ENCODE measurements around the gene UNC13B. TPM values are rescaled to one million over a fixed set of nuclear protein-coding genes. Genes with fewer than 3 reads are reported as not detected.
A peak's percentile ranks its signal among the peaks of the same experiment; 100 is the strongest.

Gene UNC13B
- total and polyA plus RNA-seq, 2 of the 8 experiments (the other 6 are each of a cell fraction or from before 2014, with no cell fraction given): 23.1 to 51.7 TPM

- Histone ChIP-seq H2BK5ac (ENCODE audit: low read depth, low read length) (no peak overlapping the region), H2BK120ac (replicated peaks; ENCODE audit: low read depth, low read length) (no peak overlapping the region), H3K9me3 (ENCODE audit: insufficient read depth in 2 of 2, low read depth in 1 of 2, low read length in 1 of 2) (no peaks in the 10 kb centered on the region), H3K4me2 (ENCODE audit: insufficient read depth in 1 of 2, low read depth in 2 of 2, low read length in 2 of 2) (peak overlapping the region in 1 of 2 experiments; percentile 64; a peak in 1 of 4 replicates), H3K23me2 (ENCODE audit: low read depth, low read length) (peaks cover 23% of the 10 kb centered on the region), H2AFZ (ENCODE audit: low read length) (no peak overlapping the region), H2AK5ac (ENCODE audit: low read depth, low read length) (no peak overlapping the region), H3K4me3 (ENCODE audit: extremely low read depth in 1 of 4, insufficient read depth in 2 of 4, low read depth in 3 of 4, low read length in 4 of 4) (peak overlapping the region in 1 of 4 experiments; percentile 38; a peak in 3 of 8 replicates), H3K56ac (replicated peaks; ENCODE audit: insufficient read length, low read depth, low read length) (no peak overlapping the region), H3K79me1 (ENCODE audit: low read depth, low read length) (no peaks in the 10 kb centered on the region), H3K36me3 (ENCODE audit: control insufficient read depth in 2 of 4, insufficient read depth in 4 of 4, low read length in 3 of 4) (peaks cover 0 to 2% (median 0%) of the 10 kb centered on the region in 4 experiments; a peak in 1 of 8 replicates), H3K14ac (ENCODE audit: insufficient read length) (no peak overlapping the region), H3K27ac (ENCODE audit: low read depth, low read length) (no peak overlapping the region), H4K20me1 (replicated peaks in 1 of 2; ENCODE audit: control insufficient read depth in 1 of 2, insufficient read depth in 2 of 2, low read length in 2 of 2) (peaks cover 4 to 5% of the 10 kb centered on the region in 2 experiments), H2BK12ac (ENCODE audit: low read depth, low read length) (peak overlapping the region; percentile 64; the same call in 1 of the 2 replicates), H2BK20ac (ENCODE audit: low read length) (no peak overlapping the region), H4K5ac (ENCODE audit: insufficient read length, low read depth, low read length) (no peak overlapping the region), H2BK15ac (ENCODE audit: low read length) (no peak overlapping the region), H3K4ac (replicated peaks; ENCODE audit: insufficient read length, low read depth, low read length) (no peak overlapping the region), H4K91ac (replicated peaks; ENCODE audit: insufficient read length, low read length) (no peak overlapping the region), H3K18ac (ENCODE audit: extremely low read depth, low read length) (no peak overlapping the region), H3K4me1 (replicated peaks in 1 of 4; ENCODE audit: control insufficient read depth in 3 of 4, insufficient read depth in 4 of 4, low read length in 3 of 4) (peaks cover 4 to 25% (median 11%) of the 10 kb centered on the region in 4 experiments; a peak in 6 of 7 replicates), H3K79me2 (ENCODE audit: control insufficient read depth in 1 of 2, insufficient read depth in 2 of 2, low read length in 2 of 2) (no peaks in the 10 kb centered on the region; a peak in 1 of 4 replicates), H3K27me3 (replicated peaks in 1 of 4; ENCODE audit: control insufficient read depth in 3 of 4, extremely low read depth in 1 of 4, insufficient read depth in 3 of 4, low read length in 3 of 4) (no peaks in the 10 kb centered on the region), H3K9ac (replicated peaks in 1 of 4; ENCODE audit: extremely low read depth in 1 of 4, low read depth in 3 of 4, low read length in 3 of 4) (no peak overlapping the region), H4K8ac (ENCODE audit: extremely low read depth, insufficient read depth, low read length) (no peak overlapping the region), H3K23ac (ENCODE audit: insufficient read length) (no peak overlapping the region)
- DNase-seq (ENCODE audit: low read depth in 1 of 2, low spot score in 2 of 2) (no peak), FAIRE-seq (no peak)
- POLR2A ChIA-PET (ENCODE audit: partially characterized antibody): interaction anchor here (0.8 to 10.3 kb wide), 4 partner anchors 12 to 123 kb away, joined by 3 to 151 read pairs (median 10); partner anchors contain the start of genes DNAJB5, FANCG, PIGO and STOML2
- CTCF ChIA-PET (ENCODE audit: partially characterized antibody): interaction anchor here (1.0 to 1.8 kb wide), 3 partner anchors 9 to 364 kb away, joined by 3 to 5 read pairs (median 4); no protein-coding TSS in a partner anchor
- no peak for TF ChIP-seq SP1 (IDR thresholded peaks at IDR 0.05; ENCODE audit: low read depth, low read length)
- TF ChIP-seq SIX5 (IDR thresholded peaks at IDR 0.05; ENCODE audit: low read depth, low read length): no peak
- no peak for TF ChIP-seq ZNF274 (IDR thresholded peaks at IDR 0.05; ENCODE audit: borderline replicate concordance, extremely low read depth, low read length)
- TF ChIP-seq CTBP2 (IDR thresholded peaks at IDR 0.05; ENCODE audit: borderline replicate concordance, insufficient read depth, insufficient read length, low read length): no peak
- TF ChIP-seq TBP (IDR thresholded peaks at IDR 0.05; ENCODE audit: low read depth, low read length): no peak
- no peak for TF ChIP-seq KDM5A (IDR thresholded peaks at IDR 0.05; ENCODE audit: low read length)
- TF ChIP-seq POLR2AphosphoS5 (IDR thresholded peaks at IDR 0.05; ENCODE audit: low read depth, low read length): no peak
- no peak for TF ChIP-seq MAFK (IDR thresholded peaks at IDR 0.05; ENCODE audit: low read depth, low read length)
- TF ChIP-seq ATF3 (IDR thresholded peaks at IDR 0.05; ENCODE audit: insufficient read depth, low read depth, low read length): no peak
- no peak for TF ChIP-seq HDAC6 (IDR thresholded peaks at IDR 0.05; ENCODE audit: low read depth, low read length)
- no peak for TF ChIP-seq JUND (IDR thresholded peaks at IDR 0.05; ENCODE audit: low read length)
- 97% methylated on average over 3 of the region's 3 CpGs; no CpG with 5 or more reads in 1 of the 2 experiments for WGBS, 2 experiments (ENCODE audit: extremely low coverage in 1 of 2, insufficient coverage in 1 of 2, insufficient read length in 1 of 2, insufficient replicate concordance in 2 of 2, low coverage in 1 of 2, low lambda C conversion rate in 2 of 2, missing lambda C conversion rate in 1 of 2)
Observed at GRCh38 chr9:35112257-35113020, 49.4 kb upstream of the UNC13B start.
